Mucosa of rectum (tissue), 2 donors: Measurements from ENCODE around the gene RANBP17.

ENCODE experiments used
- H3K27ac ChIP-seq, 2 donors: one replicate each; pipeline ENCODE4 v1.7.0; 2013; ENCODE audit warnings: inconsistent platforms in 2 of 2, low read depth in 2 of 2, low read length in 2 of 2
- H3K27me3 ChIP-seq, 2 donors: one replicate each; pipeline ENCODE4 v1.7.0; 2013; ENCODE audit warnings: low read length in 2 of 2; ENCODE audit not compliant: control insufficient read depth in 2 of 2, insufficient read depth in 2 of 2
- H3K36me3 ChIP-seq, 2 donors: one replicate each; pipeline ENCODE4 v1.7.0; 2013; ENCODE audit warnings: low read length in 2 of 2; ENCODE audit not compliant: control insufficient read depth in 2 of 2, insufficient read depth in 2 of 2
- H3K4me1 ChIP-seq, 2 donors: one replicate each; pipeline ENCODE4 v1.7.0; 2013; ENCODE audit warnings: low read length in 2 of 2, mild to moderate bottlenecking in 1 of 2; ENCODE audit not compliant: control insufficient read depth in 2 of 2, insufficient read depth in 2 of 2
- H3K4me3 ChIP-seq, 2 donors: one replicate each; pipeline ENCODE4 v1.7.0; 2013; ENCODE audit warnings: low read length in 2 of 2
- H3K9ac ChIP-seq, 2 donors: one replicate each; pipeline ENCODE4 v1.7.0; 2013; ENCODE audit warnings: low read length in 2 of 2, low read depth in 1 of 2, mild to moderate bottlenecking in 1 of 2
- H3K9me3 ChIP-seq, 2 donors: one replicate each; pipeline ENCODE4 v1.7.0; 2013; ENCODE audit warnings: low read length in 2 of 2; ENCODE audit not compliant: control insufficient read depth in 2 of 2
- donor health status: healthy.
- donor health status: Normal muscosa, but diverticular disease.

The RANBP17 gene

GRCh38 chr5:171306781-171307591 is 445.2 kb downstream of the RANBP17 start:
- no peak overlapping the region for H3K27ac ChIP-seq
- H3K4me3 ChIP-seq, result no peak overlapping the region
- H3K27me3 ChIP-seq, result peaks cover 53 to 55% of the 10 kb centered on the region in 2 donors
- no peak overlapping the region for H3K9ac ChIP-seq
- H3K9me3 ChIP-seq, result no peaks in the 10 kb centered on the region
- H3K36me3 ChIP-seq, result no peaks in the 10 kb centered on the region
- peaks cover 2 to 4% of the 10 kb centered on the region in 2 donors for H3K4me1 ChIP-seq

GRCh38 chr5:171307789-171308452 is 446.1 kb downstream of the RANBP17 start:
- Histone ChIP-seq H3K36me3 (no peaks in the 10 kb centered on the region), H3K27ac (no peak overlapping the region), H3K9me3 (no peaks in the 10 kb centered on the region), H3K9ac (no peak overlapping the region), H3K4me1 (peaks cover 6 to 9% of the 10 kb centered on the region in 2 donors), H3K27me3 (peaks cover 61 to 64% of the 10 kb centered on the region in 2 donors), H3K4me3 (no peak overlapping the region)

- H3K36me3 ChIP-seq, result no peaks in the 10 kb centered on the region
- peaks cover 6 to 9% of the 10 kb centered on the region in 2 donors for H3K4me1 ChIP-seq
- no peak within 1 kb of the TSS for H3K9ac ChIP-seq
- no peaks in the 10 kb centered on the region for H3K9me3 ChIP-seq
- no peak within 1 kb of the TSS for H3K27ac ChIP-seq
- peaks cover 66 to 70% of the 10 kb centered on the region in 2 donors for H3K27me3 ChIP-seq
- H3K4me3 ChIP-seq, result no peak within 1 kb of the TSS
These were observed 446.8 kb downstream of the RANBP17 start, which contains the start of gene TLX3 for GRCh38 chr5:171308453-171309275. TSS of gene TLX3 (plus strand) at chr5:171309248. CDS start at chr5:171309366, 118 bp downstream.

- Histone ChIP-seq H3K4me3 (no peak overlapping the region), H3K4me1 (peaks cover 6 to 9% of the 10 kb centered on the region in 2 donors)
These were observed 447.7 kb downstream of the RANBP17 start for GRCh38 chr5:171309276-171310211.

GRCh38 chr5:171310212-171310818 is 448.5 kb downstream of the RANBP17 start:
- Histone ChIP-seq H3K27me3 (peaks cover 65 to 80% of the 10 kb centered on the region in 2 donors), H3K9me3 (no peaks in the 10 kb centered on the region), H3K4me1 (peaks cover 6 to 9% of the 10 kb centered on the region in 2 donors), H3K9ac (no peak overlapping the region), H3K36me3 (no peaks in the 10 kb centered on the region), H3K4me3 (no peak overlapping the region), H3K27ac (no peak overlapping the region)

More at GRCh38 chr5:171309276-171310211, 447.7 kb downstream of the RANBP17 start:
- no peaks in the 10 kb centered on the region for H3K36me3 ChIP-seq
- H3K27me3 ChIP-seq, result peaks cover 64 to 72% of the 10 kb centered on the region in 2 donors
- H3K27ac ChIP-seq, result no peak overlapping the region
- no peaks in the 10 kb centered on the region for H3K9me3 ChIP-seq
- H3K9ac ChIP-seq, result no peak overlapping the region

GRCh38 chr5:171310819-171311321 is 449.1 kb downstream of the RANBP17 start:
- no peaks in the 10 kb centered on the region for H3K9me3 ChIP-seq
- no peak overlapping the region for H3K4me3 ChIP-seq
- H3K27me3 ChIP-seq, result peaks cover 64 to 82% of the 10 kb centered on the region in 2 donors
- H3K27ac ChIP-seq, result no peak overlapping the region
- no peaks in the 10 kb centered on the region for H3K36me3 ChIP-seq
- no peak overlapping the region for H3K9ac ChIP-seq
- peaks cover 6 to 11% of the 10 kb centered on the region in 2 donors for H3K4me1 ChIP-seq

GRCh38 chr5:171311322-171312077 is 449.7 kb downstream of the RANBP17 start:
- Histone ChIP-seq H3K27ac (no peak overlapping the region), H3K9ac (no peak overlapping the region), H3K9me3 (no peaks in the 10 kb centered on the region), H3K4me1 (peaks cover 6 to 11% of the 10 kb centered on the region in 2 donors), H3K36me3 (no peaks in the 10 kb centered on the region), H3K4me3 (no peak overlapping the region), H3K27me3 (peaks cover 63 to 78% of the 10 kb centered on the region in 2 donors)

GRCh38 chr5:171312129-171312974 is 450.5 kb downstream of the RANBP17 start:
- H3K36me3 ChIP-seq, result no peaks in the 10 kb centered on the region
- no peak overlapping the region for H3K4me3 ChIP-seq
- H3K4me1 ChIP-seq, result peaks cover 6 to 11% of the 10 kb centered on the region in 2 donors
- peaks cover 62 to 78% of the 10 kb centered on the region in 2 donors for H3K27me3 ChIP-seq
- H3K27ac ChIP-seq, result no peak overlapping the region
- H3K9me3 ChIP-seq, result no peaks in the 10 kb centered on the region
- no peak overlapping the region for H3K9ac ChIP-seq
